ENCODE measurements around the gene GLI1. TPM values are rescaled to one million over a fixed set of nuclear protein-coding genes. Genes with fewer than 3 reads are reported as not detected.

Gene GLI1
- total RNA-seq, 2 donors from 2014 or later, result 1.7 to 13.0 TPM

- Histone ChIP-seq H3K27ac (no peak overlapping the region), H3K27me3 (replicated peaks; ENCODE audit: insufficient read depth) (no peaks in the 10 kb centered on the region), H3K4me3 (no peak overlapping the region), H3K36me3 (no peaks in the 10 kb centered on the region), H3K9me3 (no peaks in the 10 kb centered on the region), H3K4me1 (ENCODE audit: control insufficient read depth in 1 of 2, low read depth in 2 of 2) (peaks cover 9 to 27% of the 10 kb centered on the region in 2 donors)
- no peak for ATAC-seq (ENCODE audit: insufficient number of reproducible peaks, low FRiP score, low read depth)
- no peak for DNase-seq (ENCODE audit: low spot score)
- TF ChIP-seq CTCF (IDR thresholded peaks at IDR 0.05), result no peak
Observed at GRCh38 chr12:57449375-57449774, 10.2 kb upstream of the GLI1 start.

DNA sequence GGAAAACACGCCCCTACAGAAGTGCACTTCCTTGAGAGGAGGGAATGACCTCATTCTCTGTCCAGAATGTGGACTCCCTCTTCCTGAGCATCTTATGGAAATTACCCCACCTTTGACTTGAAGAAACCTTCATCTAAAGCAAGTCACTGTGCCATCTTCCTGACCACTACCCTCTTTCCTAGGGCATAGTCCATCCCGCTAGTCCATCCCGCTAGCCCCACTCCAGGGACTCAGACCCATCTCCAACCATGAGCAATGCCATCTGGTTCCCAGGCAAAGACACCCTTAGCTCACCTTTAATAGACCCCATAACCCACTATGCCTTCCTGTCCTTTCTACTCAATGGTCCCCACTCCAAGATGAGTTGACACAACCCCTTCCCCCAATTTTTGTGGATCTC is 9.5 kb upstream of the GLI1 start:
- DNase-seq (ENCODE audit: low spot score) (no peak), ATAC-seq (ENCODE audit: insufficient number of reproducible peaks, low FRiP score, low read depth) (no peak)
- Histone ChIP-seq H3K4me3 (no peak overlapping the region), H3K4me1 (ENCODE audit: control insufficient read depth in 1 of 2, low read depth in 2 of 2) (peaks cover 9 to 27% of the 10 kb centered on the region in 2 donors), H3K9me3 (no peaks in the 10 kb centered on the region), H3K36me3 (no peaks in the 10 kb centered on the region), H3K27ac (no peak overlapping the region), H3K27me3 (replicated peaks; ENCODE audit: insufficient read depth) (no peaks in the 10 kb centered on the region)
- no peak for TF ChIP-seq CTCF (IDR thresholded peaks at IDR 0.05)

- H3K27me3 ChIP-seq (replicated peaks; ENCODE audit: insufficient read depth), result no peaks in the 10 kb centered on the region
- H3K9me3 ChIP-seq, result no peaks in the 10 kb centered on the region
- DNase-seq (ENCODE audit: low spot score) (no peak), ATAC-seq (ENCODE audit: insufficient number of reproducible peaks, low FRiP score, low read depth) (no peak)
- H3K27ac ChIP-seq, result peak overlapping the region in 1 of 2 donors; percentile 85
- H3K4me1 ChIP-seq (ENCODE audit: control insufficient read depth in 1 of 2, low read depth in 2 of 2), result peaks cover 9 to 27% of the 10 kb centered on the region in 2 donors
- no peak for TF ChIP-seq CTCF (IDR thresholded peaks at IDR 0.05)
- H3K36me3 ChIP-seq, result no peaks in the 10 kb centered on the region
- no peak overlapping the region for H3K4me3 ChIP-seq
Observed at GRCh38 chr12:57451233-57451778, 8.3 kb upstream of the GLI1 start.

DNA sequence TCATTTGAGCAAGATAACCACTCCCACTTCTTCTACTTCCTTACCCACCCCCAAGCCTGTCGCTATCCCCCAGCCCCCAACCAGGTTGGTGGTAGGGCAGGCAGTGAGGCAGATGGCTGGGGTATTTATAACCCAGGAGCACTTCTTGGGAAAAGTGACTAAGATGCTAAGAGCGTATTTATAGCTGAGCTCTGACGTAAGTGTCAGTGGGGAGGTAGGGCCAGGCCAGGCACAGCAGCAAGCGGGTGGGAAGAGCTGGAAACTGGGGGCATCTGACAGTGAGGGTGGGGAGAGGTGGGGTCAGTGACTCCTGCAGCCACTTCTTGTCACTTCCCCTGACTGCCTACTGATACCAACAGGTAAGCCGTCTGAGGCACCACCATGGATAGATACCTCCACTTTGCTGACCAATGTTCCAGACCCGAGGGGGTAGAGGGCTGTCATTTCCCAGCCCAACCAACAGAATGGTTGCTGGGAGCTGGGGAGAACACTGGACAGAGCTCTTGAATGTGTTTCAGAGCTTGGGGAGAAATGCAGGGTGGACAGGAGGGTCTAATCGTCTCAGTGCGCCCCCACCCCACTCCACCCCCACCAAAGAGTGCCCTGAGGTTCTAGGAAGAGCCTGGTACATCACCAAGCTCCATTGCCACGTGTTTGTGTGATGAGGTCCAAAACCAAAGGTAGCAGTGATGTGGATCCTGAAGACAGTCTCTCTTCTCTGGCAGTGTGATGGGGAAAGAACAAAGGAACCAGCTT is 7.2 kb upstream of the GLI1 start:
- H3K27me3 ChIP-seq (replicated peaks; ENCODE audit: insufficient read depth), result no peaks in the 10 kb centered on the region
- DNase-seq (ENCODE audit: low spot score), result no peak
- ATAC-seq (ENCODE audit: insufficient number of reproducible peaks, low FRiP score, low read depth), result peak; percentile 91
- peak overlapping the region; percentile 34 for H3K4me3 ChIP-seq
- no peak for TF ChIP-seq CTCF (IDR thresholded peaks at IDR 0.05)
- no peaks in the 10 kb centered on the region for H3K36me3 ChIP-seq
- H3K9me3 ChIP-seq, result no peaks in the 10 kb centered on the region
- H3K27ac ChIP-seq, result peak overlapping the region; percentile 85
- H3K4me1 ChIP-seq (ENCODE audit: control insufficient read depth in 1 of 2, low read depth in 2 of 2), result peaks cover 9 to 27% of the 10 kb centered on the region in 2 donors

GRCh38 chr12:57452937-57453509 is 6.6 kb upstream of the GLI1 start:
- Histone ChIP-seq H3K4me1 (ENCODE audit: control insufficient read depth in 1 of 2, low read depth in 2 of 2) (peaks cover 9 to 27% of the 10 kb centered on the region in 2 donors), H3K27me3 (replicated peaks; ENCODE audit: insufficient read depth) (no peaks in the 10 kb centered on the region), H3K27ac (peak overlapping the region; percentile 85), H3K9me3 (no peaks in the 10 kb centered on the region), H3K4me3 (peak overlapping the region; percentile 34), H3K36me3 (no peaks in the 10 kb centered on the region)
- DNase-seq (ENCODE audit: low spot score), result no peak
- ATAC-seq (ENCODE audit: insufficient number of reproducible peaks, low FRiP score, low read depth), result peak; percentile 51
- peak; percentile 98 for TF ChIP-seq CTCF (IDR thresholded peaks at IDR 0.05)

Measured in thoracic aorta (tissue), 2 donors.